MG63 (cell line): ENCODE data around the gene TUB. TPM values are rescaled to one million over a fixed set of nuclear protein-coding genes. Genes with fewer than 3 reads are reported as not detected.

Experiments used
- DNase-seq: peaks from one replicate; pipeline ENCODE4 v3.0.0-alpha.2; 2020
- H3K27me3 ChIP-seq: fragments of 250-450 bp; sonication (Bioruptor Pico); 2 replicates; pipeline ENCODE4 v1.5.1; 2020; ENCODE audit warnings: mild to moderate bottlenecking, moderate library complexity
- H3K36me3 ChIP-seq: fragments of 250-450 bp; sonication (Bioruptor Pico); 2 replicates; pipeline ENCODE4 v1.5.1; 2020; ENCODE audit warnings: mild to moderate bottlenecking, moderate library complexity
- H3K4me3 ChIP-seq: fragments of 250-450 bp; sonication (Bioruptor Pico); 2 replicates; pipeline ENCODE4 v1.5.1; 2020; ENCODE audit warnings: mild to moderate bottlenecking, moderate library complexity
- H3K9me3 ChIP-seq: fragments of 250-450 bp; sonication (Bioruptor Pico); 2 replicates; pipeline ENCODE4 v1.5.1; 2020; ENCODE audit warnings: mild to moderate bottlenecking, moderate library complexity
- total RNA-seq: library from RNA; depleted of rRNA; stranded (reverse); fragments of >200 nt; shearing (Covaris generic); gene quantifications from 2 replicates; pipeline ENCODE4 v1.2.3, GENCODE V29; 2014; ENCODE audit warnings: low replicate concordance; rRNA removed

The TUB gene
- total RNA-seq: 19.2 and 23.6 TPM in 2 replicates

- Histone ChIP-seq H3K36me3 (peaks cover 6% of the 10 kb centered on the region), H3K9me3 (no peaks in the 10 kb centered on the region), H3K4me3 (peak within 1 kb of the TSS; percentile 76), H3K27me3 (no peaks in the 10 kb centered on the region)
- peak; percentile 67 for DNase-seq
These were observed at the start of gene TUB for GRCh38 chr11:8080674-8081590. TUB (plus strand) TSS chr11:8081211; CDS start chr11:8081511, 300 bp downstream.

- H3K36me3 ChIP-seq: no peaks in the 10 kb centered on the region
- no peak for DNase-seq
- H3K9me3 ChIP-seq: no peaks in the 10 kb centered on the region
- no peak overlapping the region for H3K4me3 ChIP-seq
- peaks cover 4% of the 10 kb centered on the region; the same call in 1 of the 2 replicates for H3K27me3 ChIP-seq
These were observed 49.5 kb upstream of the TUB start for GRCh38 chr11:8031248-8032115.

GRCh38 chr11:8032122-8032521, 48.9 kb upstream of the TUB start:
- peaks cover 4% of the 10 kb centered on the region; the same call in 1 of the 2 replicates for H3K27me3 ChIP-seq
- no peaks in the 10 kb centered on the region for H3K36me3 ChIP-seq
- no peak overlapping the region for H3K4me3 ChIP-seq
- no peaks in the 10 kb centered on the region for H3K9me3 ChIP-seq
- no peak for DNase-seq

GRCh38 chr11:8032576-8033304, 48.3 kb upstream of the TUB start:
- Histone ChIP-seq H3K9me3 (no peaks in the 10 kb centered on the region), H3K36me3 (no peaks in the 10 kb centered on the region), H3K4me3 (no peak overlapping the region), H3K27me3 (peaks cover 3% of the 10 kb centered on the region; the same call in 1 of the 2 replicates)
- DNase-seq: no peak

GRCh38 chr11:8033305-8034105, 47.5 kb upstream of the TUB start:
- H3K27me3 ChIP-seq: no peaks in the 10 kb centered on the region; the same call in 1 of the 2 replicates
- H3K4me3 ChIP-seq: no peak overlapping the region
- DNase-seq: peak; percentile 73
- no peaks in the 10 kb centered on the region for H3K36me3 ChIP-seq
- no peaks in the 10 kb centered on the region for H3K9me3 ChIP-seq

GRCh38 chr11:8034106-8034585, 46.9 kb upstream of the TUB start:
- no peak for DNase-seq
- H3K9me3 ChIP-seq: no peaks in the 10 kb centered on the region
- no peak overlapping the region for H3K4me3 ChIP-seq
- H3K36me3 ChIP-seq: no peaks in the 10 kb centered on the region
- H3K27me3 ChIP-seq: no peaks in the 10 kb centered on the region

GRCh38 chr11:8034604-8035190, 46.3 kb upstream of the TUB start:
- Histone ChIP-seq H3K27me3 (no peaks in the 10 kb centered on the region), H3K36me3 (no peaks in the 10 kb centered on the region), H3K4me3 (no peak overlapping the region), H3K9me3 (no peaks in the 10 kb centered on the region)
- DNase-seq: no peak

GRCh38 chr11:8035200-8035855, 45.7 kb upstream of the TUB start:
- Histone ChIP-seq H3K9me3 (no peaks in the 10 kb centered on the region), H3K27me3 (no peaks in the 10 kb centered on the region), H3K4me3 (no peak overlapping the region), H3K36me3 (no peaks in the 10 kb centered on the region)
- no peak for DNase-seq

GRCh38 chr11:8036002-8036802, 44.8 kb upstream of the TUB start:
- DNase-seq: no peak
- H3K36me3 ChIP-seq: no peaks in the 10 kb centered on the region
- no peak overlapping the region for H3K4me3 ChIP-seq
- no peaks in the 10 kb centered on the region for H3K27me3 ChIP-seq
- no peaks in the 10 kb centered on the region for H3K9me3 ChIP-seq

GRCh38 chr11:8036986-8037385, 44.0 kb upstream of the TUB start:
- Histone ChIP-seq H3K36me3 (no peaks in the 10 kb centered on the region), H3K9me3 (no peaks in the 10 kb centered on the region), H3K27me3 (no peaks in the 10 kb centered on the region), H3K4me3 (no peak overlapping the region)
- DNase-seq: no peak

GRCh38 chr11:8038393-8038792, 42.6 kb upstream of the TUB start:
- Histone ChIP-seq H3K4me3 (no peak overlapping the region), H3K27me3 (no peaks in the 10 kb centered on the region), H3K9me3 (no peaks in the 10 kb centered on the region), H3K36me3 (no peaks in the 10 kb centered on the region)
- DNase-seq: no peak

- DNase-seq: no peak
- 0 out of 2 replicates have a peak, but pooled peaks cover under 1% of the 10 kb centered on the region for H3K27me3 ChIP-seq
- H3K9me3 ChIP-seq: no peaks in the 10 kb centered on the region
- H3K4me3 ChIP-seq: no peak overlapping the region
- H3K36me3 ChIP-seq: no peaks in the 10 kb centered on the region
These were observed 42.0 kb upstream of the TUB start for GRCh38 chr11:8038811-8039529.

GRCh38 chr11:8039530-8040260, 41.3 kb upstream of the TUB start:
- Histone ChIP-seq H3K36me3 (no peaks in the 10 kb centered on the region), H3K9me3 (no peaks in the 10 kb centered on the region), H3K4me3 (no peak overlapping the region), H3K27me3 (0 out of 2 replicates have a peak, but pooled peaks cover 3% of the 10 kb centered on the region)
- DNase-seq: no peak
